Suprapubic skin (tissue), 3 donors: ENCODE results near the gene G6PC1.

ENCODE experiments used
- POLR2A ChIP-seq, 2 donors: fragments of 450-650 bp; IDR thresholded peaks; one replicate each; pipeline ENCODE4 v1.6.1; 2017; ENCODE audit warnings: antibody characterized with exemption in 2 of 2, mild to moderate bottlenecking in 2 of 2, moderate library complexity in 2 of 2
- TF ChIP-seq, protein P1 (sequence below), 2 donors: fragments of 200-600 bp in 1 of 2; fragments of 450-650 bp in 1 of 2; sonication (generic) in 1 of 2; IDR thresholded peaks; one replicate each; pipeline ENCODE4 v1.5.1; 2016 to 2019; ENCODE audit warnings: antibody characterized with exemption in 2 of 2, mild to moderate bottlenecking in 1 of 2, moderate library complexity in 1 of 2

DNA sequence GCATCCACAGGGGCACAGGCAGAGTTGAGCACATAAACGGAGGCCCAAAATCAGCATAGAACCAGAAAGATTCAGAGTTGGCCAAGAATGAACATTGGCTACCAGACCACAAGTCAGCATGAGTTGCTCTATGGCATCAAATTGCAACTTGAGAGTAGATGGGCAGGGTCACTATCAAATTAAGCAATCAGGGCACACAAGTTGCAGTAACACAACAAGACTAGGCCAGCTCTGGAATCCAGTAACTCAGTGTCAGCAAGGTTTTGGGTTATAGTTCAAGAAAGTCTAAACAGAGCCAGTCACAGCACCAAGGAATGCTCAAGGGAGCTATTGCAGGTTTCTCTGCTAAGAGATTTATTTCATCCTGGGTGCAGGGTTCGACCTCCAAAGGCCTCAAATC is 12.9 kb downstream of the G6PC1 start:
- TF ChIP-seq, protein P1, sequence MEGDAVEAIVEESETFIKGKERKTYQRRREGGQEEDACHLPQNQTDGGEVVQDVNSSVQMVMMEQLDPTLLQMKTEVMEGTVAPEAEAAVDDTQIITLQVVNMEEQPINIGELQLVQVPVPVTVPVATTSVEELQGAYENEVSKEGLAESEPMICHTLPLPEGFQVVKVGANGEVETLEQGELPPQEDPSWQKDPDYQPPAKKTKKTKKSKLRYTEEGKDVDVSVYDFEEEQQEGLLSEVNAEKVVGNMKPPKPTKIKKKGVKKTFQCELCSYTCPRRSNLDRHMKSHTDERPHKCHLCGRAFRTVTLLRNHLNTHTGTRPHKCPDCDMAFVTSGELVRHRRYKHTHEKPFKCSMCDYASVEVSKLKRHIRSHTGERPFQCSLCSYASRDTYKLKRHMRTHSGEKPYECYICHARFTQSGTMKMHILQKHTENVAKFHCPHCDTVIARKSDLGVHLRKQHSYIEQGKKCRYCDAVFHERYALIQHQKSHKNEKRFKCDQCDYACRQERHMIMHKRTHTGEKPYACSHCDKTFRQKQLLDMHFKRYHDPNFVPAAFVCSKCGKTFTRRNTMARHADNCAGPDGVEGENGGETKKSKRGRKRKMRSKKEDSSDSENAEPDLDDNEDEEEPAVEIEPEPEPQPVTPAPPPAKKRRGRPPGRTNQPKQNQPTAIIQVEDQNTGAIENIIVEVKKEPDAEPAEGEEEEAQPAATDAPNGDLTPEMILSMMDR (IDR thresholded peaks at IDR 0.05) = no peak
- no peak for TF ChIP-seq POLR2A (IDR thresholded peaks at IDR 0.05)
